NCI-H1092 (cell line): ENCODE results near the gene IRGC.
A peak's percentile ranks its signal among the peaks of the same experiment; 100 is the strongest.
"Not testable (repeated sequence)": the region's sequence is repeated elsewhere in the genome, so short reads cannot be mapped to it uniquely, and the experiment has no call there.

Source experiments
- DNase-seq: peaks from one replicate; lab custom pipeline; 2025; lab: John Stamatoyannopoulos, UW

IRGC gene

DNA sequence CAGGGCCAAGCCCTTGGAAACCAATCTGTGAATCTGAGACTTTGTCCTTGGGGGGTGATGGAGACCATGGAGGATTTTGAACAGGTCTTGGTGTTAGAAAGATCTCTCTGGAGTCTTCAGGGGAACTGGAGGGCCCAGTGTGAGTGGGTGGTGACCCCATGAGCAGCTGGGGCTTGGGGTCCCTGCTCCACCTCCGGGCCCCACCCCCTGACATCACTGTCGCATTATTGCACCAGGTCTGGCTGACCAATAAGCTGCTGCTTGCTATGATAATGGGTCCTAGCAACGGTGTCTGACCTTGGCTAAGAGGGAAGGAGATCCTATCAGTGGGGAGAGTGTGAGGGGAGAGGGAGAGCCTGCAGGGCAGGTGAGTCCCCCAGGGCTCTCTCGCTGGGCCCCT is at the start of gene IRGC:
TSS of gene IRGC (plus strand) at position 301 of the 400 bp plus-strand sequence. CDS start 2,483 bp downstream, outside the sequence.
- DNase-seq, result no peak

DNA sequence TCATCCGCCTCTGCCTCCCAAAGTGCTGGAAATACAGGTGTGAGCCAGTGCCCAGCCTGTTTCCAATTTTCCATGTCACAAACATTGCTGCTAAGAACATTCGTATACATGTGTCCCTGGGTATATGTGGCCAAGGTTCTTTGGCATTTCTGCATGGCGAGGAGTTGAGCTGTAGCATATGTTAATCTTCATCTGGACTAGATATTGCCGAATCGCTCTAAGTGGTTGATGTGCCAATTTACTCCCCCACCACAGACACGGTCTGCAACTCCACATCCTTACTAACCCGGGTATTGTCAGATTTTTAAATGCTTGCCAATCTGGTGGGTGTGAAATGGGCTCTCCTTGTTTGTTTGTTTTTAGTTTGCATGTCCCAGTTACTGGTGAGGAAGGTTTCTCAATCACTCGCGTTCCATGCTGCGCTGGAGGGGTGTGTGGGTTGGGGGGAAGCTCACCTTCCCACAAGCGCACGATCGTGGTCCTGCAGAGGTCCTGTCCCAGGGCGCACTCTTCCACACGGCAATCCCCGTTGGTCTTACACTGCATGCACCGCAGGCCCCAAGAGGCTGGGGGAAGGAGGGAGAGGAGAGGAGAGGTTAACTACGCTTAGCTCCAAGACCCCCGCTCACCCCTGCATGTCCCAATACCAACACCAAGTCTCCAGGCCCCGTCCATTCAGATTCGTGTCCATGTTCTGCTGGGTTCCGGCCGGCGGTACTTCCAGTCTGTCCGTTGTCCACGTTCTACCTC is 48.6 kb upstream of the IRGC start:
- no peak for DNase-seq

DNA sequence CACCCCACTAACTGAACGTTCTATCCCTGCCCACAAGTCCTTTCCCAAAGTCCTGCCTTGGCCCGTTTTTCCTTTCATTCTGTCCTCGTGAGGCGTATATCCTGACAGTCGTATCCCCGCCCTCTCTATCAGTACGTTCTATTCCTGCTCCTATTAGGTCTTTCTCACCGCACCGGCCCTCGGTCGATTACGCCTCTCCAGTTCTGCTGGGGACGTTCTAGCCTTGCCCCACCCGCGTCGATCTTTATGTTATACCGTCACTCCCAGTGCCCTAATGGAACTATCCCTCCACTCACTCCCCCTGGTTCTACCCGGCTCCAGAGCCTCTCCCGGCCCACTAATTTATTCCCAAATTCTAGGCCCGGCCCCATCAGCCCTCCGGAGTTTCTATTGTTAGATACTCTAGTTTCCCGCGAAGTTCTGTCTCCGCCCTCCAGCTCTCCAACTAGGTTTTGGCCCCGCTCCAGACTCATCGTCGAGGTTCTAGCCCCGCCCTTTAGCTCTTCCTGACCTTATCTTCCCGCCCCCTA is 47.9 kb upstream of the IRGC start:
- no peak for DNase-seq

DNA sequence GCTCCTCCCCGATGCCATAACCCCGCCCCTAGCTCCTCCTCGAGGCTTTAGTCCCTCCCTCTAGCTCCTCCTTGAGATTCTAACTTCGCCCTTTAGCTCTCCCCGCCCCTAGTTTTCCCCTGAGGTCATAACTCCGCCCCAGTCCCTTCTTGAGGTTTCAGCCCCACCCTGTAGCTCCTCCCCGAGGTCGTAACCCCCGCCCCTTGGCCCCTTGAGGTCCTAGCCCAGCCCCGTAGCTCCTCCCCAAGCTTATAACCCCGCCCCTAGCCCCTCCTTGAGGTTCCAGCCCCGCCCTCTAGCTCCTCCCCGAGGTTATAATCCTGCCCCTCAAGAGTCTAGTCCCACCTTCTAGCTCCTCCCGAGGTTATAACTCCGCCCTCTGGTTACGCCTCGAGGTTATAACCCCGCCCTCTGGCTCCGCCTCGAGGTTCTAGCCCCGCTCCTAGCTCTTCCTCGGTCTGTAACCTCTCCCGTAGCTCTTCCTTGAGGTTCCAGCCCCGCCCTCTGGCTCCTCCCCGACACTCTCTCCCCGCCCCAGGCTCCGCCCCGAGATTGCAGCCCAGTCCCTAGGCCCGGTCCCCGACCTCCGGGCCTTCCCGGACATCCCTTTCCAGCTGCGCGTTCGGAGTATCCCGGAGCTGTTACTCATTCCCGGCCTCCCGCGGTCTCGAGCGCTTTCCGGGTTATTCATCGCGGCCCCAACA is 47.3 kb upstream of the IRGC start:
- peak; percentile 95 for DNase-seq

DNA sequence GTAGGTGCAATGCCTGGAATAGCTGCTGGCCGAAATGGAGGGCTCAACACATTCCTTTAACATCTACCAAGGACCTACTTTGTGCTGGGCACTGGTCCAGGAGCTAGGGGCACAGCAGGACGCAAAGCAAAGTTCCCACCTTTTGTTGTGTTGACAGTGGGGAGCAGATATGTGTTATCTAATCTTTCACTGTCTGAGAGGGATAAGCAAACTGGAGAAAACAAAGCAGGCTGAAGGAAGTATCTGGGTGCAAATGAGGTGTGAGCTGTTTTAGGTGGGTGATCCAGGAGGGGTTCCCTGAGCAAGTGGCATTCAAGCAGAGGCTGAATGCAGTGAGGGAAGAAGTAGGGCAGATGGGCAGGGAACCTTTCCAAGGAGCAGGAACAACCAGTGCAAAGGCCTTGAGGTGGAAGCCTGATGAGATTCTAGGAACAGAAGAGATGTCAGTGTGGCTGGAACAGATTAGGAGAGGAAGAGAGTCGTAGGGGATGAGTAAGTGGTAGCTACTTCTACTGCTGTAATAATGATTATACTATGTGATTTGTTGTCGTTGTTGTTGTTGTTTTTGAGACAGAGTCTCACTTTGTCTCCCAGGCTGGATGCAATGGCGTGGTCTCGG is 43.7 kb upstream of the IRGC start:
- DNase-seq, result no peak

DNA sequence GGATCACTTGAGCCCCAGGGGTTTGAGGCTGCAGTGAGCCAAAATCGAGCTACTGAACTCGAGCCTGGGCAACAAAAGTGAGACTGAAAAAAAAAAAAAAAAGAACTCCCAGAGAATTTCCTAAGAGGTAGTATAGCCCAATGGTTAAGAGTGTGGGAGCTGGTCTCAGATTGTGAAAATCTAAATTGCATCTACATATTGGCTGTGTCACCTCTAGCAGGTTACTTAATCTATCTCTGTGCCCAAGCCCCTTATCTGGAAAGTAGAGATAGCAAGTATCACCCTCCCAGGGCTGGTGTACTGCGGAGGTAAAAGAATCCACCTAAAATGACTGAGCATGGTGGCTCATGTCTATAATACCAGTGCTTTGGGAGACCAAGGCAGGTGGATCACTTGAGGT is 42.2 kb upstream of the IRGC start:
- DNase-seq, result no peak

DNA sequence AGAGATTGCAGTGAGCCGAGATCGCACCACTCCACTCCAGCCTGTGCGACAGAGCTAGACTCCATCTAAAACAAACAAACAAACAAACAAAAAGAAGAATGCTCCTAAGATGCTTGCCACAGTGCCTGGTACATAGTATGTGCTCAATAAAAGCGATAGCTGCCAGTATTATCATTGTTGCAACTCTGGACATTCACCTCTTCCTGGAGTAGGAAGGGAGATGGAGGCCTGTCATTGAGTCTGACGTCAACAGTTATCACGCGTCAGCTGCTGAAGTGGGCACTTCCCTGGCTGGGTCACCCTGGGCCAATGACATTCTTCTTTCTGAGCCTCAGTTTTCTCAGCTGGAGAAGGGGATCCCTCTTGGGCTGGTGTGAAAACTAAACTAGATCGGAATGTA is 41.7 kb upstream of the IRGC start:
- no peak for DNase-seq

- DNase-seq, result no peak
These were observed 41.3 kb upstream of the IRGC start for GRCh38 chr19:43674596-43674995.

GRCh38 chr19:43675269-43675879 is 40.5 kb upstream of the IRGC start:
- no peak for DNase-seq

DNA sequence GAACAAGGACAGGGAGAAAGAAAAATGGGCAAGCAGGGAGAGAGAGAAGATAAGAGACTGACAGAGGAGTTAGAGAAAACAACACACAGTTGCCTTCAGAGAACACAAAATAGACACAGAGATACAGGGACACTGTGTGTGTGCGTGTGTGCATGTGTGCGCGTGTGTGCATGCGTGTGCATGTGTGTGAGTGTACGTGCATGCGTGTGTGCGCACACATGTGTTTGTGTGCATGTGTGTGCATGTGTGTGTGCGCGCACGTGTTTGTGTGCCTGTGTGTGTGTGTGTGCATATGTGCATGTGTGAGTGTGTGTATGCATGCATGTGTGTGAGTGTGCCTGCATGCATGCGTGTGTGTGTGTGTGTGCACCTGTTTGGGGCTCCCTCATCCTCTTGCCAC is 40.0 kb upstream of the IRGC start:
- DNase-seq, result no peak

GRCh38 chr19:43678512-43679261 is 37.2 kb upstream of the IRGC start:
- no peak for DNase-seq

DNA sequence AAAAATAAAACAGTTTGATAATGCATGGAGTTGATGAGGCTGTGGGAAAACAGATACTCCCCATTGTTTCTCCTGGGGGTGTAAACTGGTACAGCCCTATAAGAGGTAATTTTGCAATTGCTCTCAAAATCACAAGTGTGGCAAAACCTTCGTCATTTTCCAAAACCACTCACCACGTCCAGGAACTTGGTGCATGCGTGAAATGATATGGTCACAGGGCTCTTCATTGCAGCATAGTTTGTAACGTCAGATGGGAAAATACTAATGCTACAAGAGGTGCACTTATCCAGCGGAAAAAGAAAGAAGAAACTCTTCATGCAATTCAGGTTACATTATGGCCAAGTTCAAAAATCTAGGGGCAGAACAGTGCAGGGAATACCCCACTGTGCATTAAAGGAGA is 34.1 kb upstream of the IRGC start:
- no peak for DNase-seq

DNA sequence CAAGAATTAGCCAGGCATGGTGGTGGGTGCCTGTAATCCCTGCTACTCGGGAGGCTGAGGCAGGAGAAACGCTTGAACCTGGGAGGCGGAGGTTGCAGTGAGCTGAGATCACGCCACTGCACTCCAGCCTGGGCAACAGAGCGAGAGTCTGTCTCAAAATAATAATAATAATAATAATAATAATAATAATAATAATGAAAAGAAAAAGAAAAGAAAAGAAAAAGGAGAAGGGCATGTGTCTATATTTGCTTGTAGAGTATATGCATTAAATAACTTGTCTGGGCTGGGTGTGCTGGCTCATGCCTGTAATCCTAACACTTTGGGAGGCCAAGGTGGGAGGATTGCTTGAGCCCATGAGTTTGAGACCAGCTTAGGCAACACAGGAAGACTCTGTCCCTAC is 33.6 kb upstream of the IRGC start:
- not testable (repeated sequence) for DNase-seq

GRCh38 chr19:43682824-43683661 is 32.8 kb upstream of the IRGC start:
- no peak for DNase-seq

DNA sequence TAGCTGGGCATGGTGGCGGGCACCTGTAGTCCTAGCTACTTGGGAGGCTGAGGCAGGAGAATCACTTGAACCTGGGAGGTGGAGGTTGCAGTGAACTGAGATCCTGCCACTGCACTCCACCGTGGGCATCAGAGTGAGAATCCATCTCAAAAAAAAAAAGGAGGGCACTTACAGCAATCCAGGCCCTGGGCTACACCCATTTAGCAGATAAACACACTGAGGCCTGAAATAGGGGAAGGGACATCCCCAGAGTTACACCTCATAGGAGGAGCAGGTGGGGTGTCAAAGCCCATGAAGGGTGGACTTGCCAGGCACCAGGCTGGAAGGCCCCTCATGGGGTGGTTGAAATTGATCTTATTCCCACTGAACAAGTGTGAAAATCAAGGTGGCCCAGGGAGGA is 32.0 kb upstream of the IRGC start:
- DNase-seq, result no peak

GRCh38 chr19:43684326-43684725 is 31.6 kb upstream of the IRGC start:
- DNase-seq, result no peak

GRCh38 chr19:43687660-43687997 is 28.2 kb upstream of the IRGC start:
- no peak for DNase-seq

DNA sequence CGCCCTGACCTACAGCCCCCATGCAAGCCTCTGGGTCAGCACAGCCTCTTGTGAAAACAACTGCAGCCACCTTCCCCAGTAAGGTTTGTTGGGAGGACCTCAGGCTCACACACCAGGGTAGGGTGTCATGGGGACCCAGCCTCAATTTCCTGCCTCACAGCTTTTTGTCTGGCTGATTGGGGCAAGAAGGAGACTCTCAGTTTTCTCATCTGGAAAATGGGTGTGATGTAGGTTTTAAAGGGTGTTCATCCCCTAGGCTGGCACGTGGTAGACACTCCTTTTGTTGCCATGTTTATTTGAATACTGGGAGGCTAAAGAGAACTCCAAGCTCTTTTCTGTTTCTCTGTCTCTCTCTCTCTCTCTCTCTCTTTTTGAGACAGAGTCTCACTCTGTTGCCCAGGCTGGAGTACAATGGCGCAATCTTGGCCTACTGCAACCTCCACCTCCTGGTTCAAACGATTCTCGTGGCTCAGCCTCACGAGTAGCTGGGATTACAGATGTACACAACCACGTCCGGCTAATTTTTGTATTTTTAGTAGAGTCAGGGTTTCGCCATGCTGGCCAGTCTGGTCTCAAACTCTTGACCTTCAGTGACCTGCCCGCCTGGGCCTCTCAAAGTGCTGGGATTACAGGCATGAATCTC is 27.7 kb upstream of the IRGC start:
- DNase-seq, result no peak

DNA sequence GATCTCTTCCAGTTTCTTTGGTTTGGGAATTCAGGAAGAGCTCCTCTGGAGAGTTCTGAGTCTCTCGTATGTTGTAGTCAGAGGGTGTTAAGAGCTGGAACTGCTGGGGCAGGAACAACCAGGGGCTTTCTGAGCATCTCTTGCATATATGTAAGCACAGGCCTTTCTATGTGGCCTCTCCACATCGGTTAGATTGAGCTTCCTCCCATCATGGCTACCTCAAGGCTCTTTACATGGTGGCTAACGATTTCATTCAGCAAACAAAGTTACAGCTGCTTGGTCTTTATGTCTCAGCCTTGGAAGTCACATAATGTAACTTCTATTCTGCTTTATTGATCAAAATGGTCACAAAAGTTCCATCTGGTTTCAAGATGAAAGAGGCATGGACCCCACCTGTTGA is 25.4 kb upstream of the IRGC start:
- DNase-seq, result no peak

- DNase-seq, result no peak
These were observed 25.0 kb upstream of the IRGC start for GRCh38 chr19:43690890-43691289.

- DNase-seq, result no peak
These were observed 24.1 kb upstream of the IRGC start for GRCh38 chr19:43691755-43692154.
